Mesenchymal stem cell (in vitro differentiated cells and primary cell): ENCODE measurements around the gene ACACA.

Experiments used
- DNase-seq: peaks from one replicate; pipeline ENCODE4 v3.0.0-alpha.2; 2013
- H2AFZ ChIP-seq: one replicate; pipeline ENCODE4 v1.6.1; 2013; ENCODE audit warnings: low read depth, mild to moderate bottlenecking, control low read depth, inconsistent platforms, low read length, moderate library complexity
- H2AK5ac ChIP-seq: 2 replicates; pipeline ENCODE4 v1.6.1; 2013; ENCODE audit warnings: low read length, moderate library complexity, mild to moderate bottlenecking, inconsistent platforms; ENCODE audit not compliant: severe bottlenecking
- H2BK120ac ChIP-seq: one replicate; pipeline ENCODE4 v1.6.1; 2013; ENCODE audit warnings: low read depth, mild to moderate bottlenecking, inconsistent platforms, low read length, moderate library complexity
- H2BK12ac ChIP-seq, 2 experiments: one replicate each; pipeline ENCODE4 v1.6.1; 2013; ENCODE audit warnings: inconsistent platforms in 2 of 2, low read length in 2 of 2, mild to moderate bottlenecking in 2 of 2, moderate library complexity in 2 of 2, control low read depth in 1 of 2
- H2BK15ac ChIP-seq: one replicate; pipeline ENCODE4 v1.6.1; 2013; ENCODE audit warnings: mild to moderate bottlenecking, low read depth, inconsistent platforms; ENCODE audit not compliant: poor library complexity, severe bottlenecking
- H2BK5ac ChIP-seq: 2 replicates; pipeline ENCODE4 v1.6.1; 2013; ENCODE audit warnings: low read depth, mild to moderate bottlenecking, low read length, control low read depth, inconsistent platforms; ENCODE audit not compliant: poor library complexity, severe bottlenecking
- H3K14ac ChIP-seq, 2 experiments: one replicate each; pipeline ENCODE4 v1.6.1; 2013; ENCODE audit warnings: inconsistent platforms in 2 of 2, low read length in 2 of 2, control low read depth in 1 of 2, mild to moderate bottlenecking in 1 of 2, moderate library complexity in 1 of 2
- H3K18ac ChIP-seq, 2 experiments: one replicate each; pipeline ENCODE4 v1.6.1; 2013; ENCODE audit warnings: inconsistent platforms in 2 of 2, low read length in 2 of 2, control low read depth in 1 of 2, low read depth in 1 of 2, mild to moderate bottlenecking in 1 of 2
- H3K23ac ChIP-seq, 2 experiments: one replicate each; pipeline ENCODE4 v1.6.1; 2013; ENCODE audit warnings: inconsistent platforms in 2 of 2, low read length in 2 of 2, mild to moderate bottlenecking in 2 of 2, moderate library complexity in 2 of 2, control low read depth in 1 of 2
- H3K27ac ChIP-seq: 2 replicates; pipeline ENCODE4 v1.5.1; 2013; ENCODE audit warnings: mild to moderate bottlenecking, moderate library complexity, low read length, control low read depth, inconsistent platforms; ENCODE audit not compliant: poor library complexity, severe bottlenecking
- H3K27me3 ChIP-seq, 2 experiments: 2 replicates each; pipeline versions ENCODE4 v1.6.1 to v1.7.0; 2013; ENCODE audit warnings: low read length in 2 of 2, mild to moderate bottlenecking in 2 of 2, moderate library complexity in 2 of 2, control low read depth in 1 of 2, inconsistent platforms in 1 of 2; ENCODE audit not compliant: control insufficient read depth in 1 of 2, insufficient read depth in 1 of 2
- H3K36me3 ChIP-seq, 2 experiments: 2 replicates each; pipeline versions ENCODE4 v1.6.1 to v1.7.0; 2013; ENCODE audit warnings: low read length in 2 of 2, control low read depth in 1 of 2, inconsistent platforms in 1 of 2, low read depth in 1 of 2, mild to moderate bottlenecking in 1 of 2; ENCODE audit not compliant: insufficient read depth in 2 of 2, control insufficient read depth in 1 of 2
- H3K4ac ChIP-seq, 2 experiments: one replicate each; pipeline ENCODE4 v1.6.1; 2013; ENCODE audit warnings: inconsistent platforms in 2 of 2, low read length in 2 of 2, mild to moderate bottlenecking in 2 of 2, moderate library complexity in 2 of 2, control low read depth in 1 of 2, low read depth in 1 of 2
- H3K4me1 ChIP-seq: 2 replicates; pipeline ENCODE4 v1.6.1; 2013; ENCODE audit warnings: low read depth, low read length, control low read depth; ENCODE audit not compliant: control insufficient read depth, insufficient read depth
- H3K4me2 ChIP-seq: 2 replicates; pipeline ENCODE4 v1.6.1; 2013; ENCODE audit warnings: low read length, mild to moderate bottlenecking, inconsistent platforms; ENCODE audit not compliant: poor library complexity, severe bottlenecking
- H3K4me3 ChIP-seq, 2 experiments: 2 replicates each; pipeline versions ENCODE4 v1.5.1 to v1.7.0; 2013; ENCODE audit warnings: low read length in 2 of 2, mild to moderate bottlenecking in 2 of 2, control low read depth in 1 of 2, low read depth in 1 of 2; ENCODE audit not compliant: insufficient read depth in 1 of 2
- H3K79me1 ChIP-seq: replicated peaks from 2 replicates; pipeline ENCODE4 v1.6.1; 2013; ENCODE audit warnings: mild to moderate bottlenecking, control low read depth, low read length, inconsistent platforms; ENCODE audit not compliant: poor library complexity, severe bottlenecking
- H3K9ac ChIP-seq: 2 replicates; pipeline ENCODE4 v1.7.0; 2013; ENCODE audit warnings: mild to moderate bottlenecking, low read length, moderate library complexity
- H3K9me3 ChIP-seq: 2 replicates; pipeline ENCODE4 v1.7.0; 2013; ENCODE audit warnings: mild to moderate bottlenecking, low read length; ENCODE audit not compliant: control insufficient read depth
- H4K8ac ChIP-seq: one replicate; pipeline ENCODE4 v1.6.1; 2013; ENCODE audit warnings: inconsistent platforms, mild to moderate bottlenecking, low read length, moderate library complexity
- H4K91ac ChIP-seq: one replicate; pipeline ENCODE4 v1.6.1; 2013; ENCODE audit warnings: mild to moderate bottlenecking, low read length, inconsistent platforms
- WGBS: methylation state at CpG from one replicate; pipeline ENCODE4 v1.1.7; 2013; ENCODE audit warnings: mixed read lengths; 5-methylcytosine and 5-hydroxymethylcytosine counted together

Gene ACACA

GRCh38 chr17:37109731-37110710 is 296.6 kb downstream of the ACACA start:
- H3K4ac ChIP-seq, result no peak overlapping the region
- H3K36me3 ChIP-seq, result peaks cover 19 to 87% of the 10 kb centered on the region in 2 experiments
- no peak overlapping the region for H4K8ac ChIP-seq
- H3K9ac ChIP-seq, result no peak overlapping the region
- H4K91ac ChIP-seq, result no peak overlapping the region
- H3K79me1 ChIP-seq, result peaks cover 1% of the 10 kb centered on the region
- H2BK15ac ChIP-seq, result no peak overlapping the region
- H2BK5ac ChIP-seq, result no peak overlapping the region
- no peak overlapping the region for H3K4me2 ChIP-seq
- peak; percentile 34 for DNase-seq
- no peaks in the 10 kb centered on the region for H3K27me3 ChIP-seq
- no peak overlapping the region for H3K4me3 ChIP-seq
- no peak overlapping the region for H3K23ac ChIP-seq
- H2AK5ac ChIP-seq, result no peak overlapping the region
- 59% methylated on average over 8 of the region's 9 CpGs for WGBS
- no peak overlapping the region for H2AFZ ChIP-seq
- no peaks in the 10 kb centered on the region for H3K4me1 ChIP-seq
- no peak overlapping the region for H3K27ac ChIP-seq
- no peak overlapping the region for H2BK12ac ChIP-seq
- H3K14ac ChIP-seq, result no peak overlapping the region
- H3K9me3 ChIP-seq, result no peaks in the 10 kb centered on the region
- H2BK120ac ChIP-seq, result no peak overlapping the region
- no peak overlapping the region for H3K18ac ChIP-seq

GRCh38 chr17:37109106-37109505 is 297.5 kb downstream of the ACACA start:
- Histone ChIP-seq H3K4ac (no peak overlapping the region), H2BK120ac (no peak overlapping the region), H2BK5ac (no peak overlapping the region), H3K18ac (no peak overlapping the region), H2BK15ac (no peak overlapping the region), H4K91ac (no peak overlapping the region), H2AK5ac (no peak overlapping the region), H3K4me2 (no peak overlapping the region), H3K27ac (no peak overlapping the region), H3K14ac (no peak overlapping the region), H3K4me1 (no peaks in the 10 kb centered on the region), H3K27me3 (no peaks in the 10 kb centered on the region), H3K9ac (no peak overlapping the region), H3K79me1 (no peaks in the 10 kb centered on the region), H3K4me3 (no peak overlapping the region), H3K9me3 (no peaks in the 10 kb centered on the region), H3K23ac (no peak overlapping the region), H2BK12ac (no peak overlapping the region), H4K8ac (no peak overlapping the region), H2AFZ (no peak overlapping the region), H3K36me3 (peaks cover 23 to 88% of the 10 kb centered on the region in 2 experiments)
- WGBS, result 96% methylated on average over 5 of the region's 5 CpGs
- DNase-seq, result no peak

- Histone ChIP-seq H3K9ac (no peak overlapping the region), H2AFZ (no peak overlapping the region), H2BK15ac (no peak overlapping the region), H3K18ac (no peak overlapping the region), H3K4me2 (no peak overlapping the region), H3K4me1 (no peaks in the 10 kb centered on the region), H4K91ac (no peak overlapping the region), H3K27ac (no peak overlapping the region), H3K79me1 (no peaks in the 10 kb centered on the region), H2BK12ac (no peak overlapping the region), H4K8ac (no peak overlapping the region), H2BK120ac (no peak overlapping the region), H3K9me3 (no peaks in the 10 kb centered on the region), H3K23ac (peak overlapping the region in 1 of 2 experiments; percentile 32), H2AK5ac (no peak overlapping the region), H3K4me3 (no peak overlapping the region), H3K36me3 (peaks cover 26 to 88% of the 10 kb centered on the region in 2 experiments), H3K14ac (peak overlapping the region in 1 of 2 experiments; percentile 51), H3K27me3 (no peaks in the 10 kb centered on the region), H3K4ac (no peak overlapping the region), H2BK5ac (no peak overlapping the region)
- DNase-seq, result no peak
- WGBS, result 85% methylated on average over 7 of the region's 7 CpGs
Measured at GRCh38 chr17:37107406-37108083, 299.1 kb downstream of the ACACA start.

- no peak for DNase-seq
- no peak overlapping the region for H2BK5ac ChIP-seq
- H3K9me3 ChIP-seq, result no peaks in the 10 kb centered on the region
- H3K36me3 ChIP-seq, result peaks cover 29 to 86% of the 10 kb centered on the region in 2 experiments
- H3K4me2 ChIP-seq, result no peak overlapping the region
- WGBS, result no CpG with 5 or more reads among the region's 1 CpG
- no peak overlapping the region for H3K4me3 ChIP-seq
- no peak overlapping the region for H2AK5ac ChIP-seq
- H4K8ac ChIP-seq, result no peak overlapping the region
- H3K18ac ChIP-seq, result no peak overlapping the region
- no peak overlapping the region for H2BK12ac ChIP-seq
- no peak overlapping the region for H2BK120ac ChIP-seq
- no peak overlapping the region for H3K23ac ChIP-seq
- no peaks in the 10 kb centered on the region for H3K27me3 ChIP-seq
- no peaks in the 10 kb centered on the region for H3K4me1 ChIP-seq
- H2BK15ac ChIP-seq, result no peak overlapping the region
- H3K9ac ChIP-seq, result no peak overlapping the region
- H4K91ac ChIP-seq, result no peak overlapping the region
- no peak overlapping the region for H3K4ac ChIP-seq
- no peak overlapping the region for H3K14ac ChIP-seq
- H2AFZ ChIP-seq, result no peak overlapping the region
- no peak overlapping the region for H3K27ac ChIP-seq
- H3K79me1 ChIP-seq, result no peaks in the 10 kb centered on the region
Measured at GRCh38 chr17:37106049-37106448, 300.6 kb downstream of the ACACA start.
